COLO829 (cell line): ENCODE measurements around the gene DOK1.

ENCODE experiments used
- DNase-seq: peaks from one replicate; pipeline ENCODE4 v3.0.0; 2012; ENCODE audit warnings: low spot score

DOK1 gene

GRCh38 chr2:74602586-74603281 lies 48.2 kb downstream of the DOK1 start:
- peak; percentile 48 for DNase-seq

GRCh38 chr2:74603282-74604000 lies 48.9 kb downstream of the DOK1 start:
- no peak for DNase-seq

- DNase-seq = no peak
Measured at GRCh38 chr2:74606927-74607326, 52.4 kb downstream of the DOK1 start.
